ENCODE results near the gene SLC24A1. TPM values are rescaled to one million over a fixed set of nuclear protein-coding genes. Genes with fewer than 3 reads are reported as not detected.

The SLC24A1 gene
- total RNA-seq, 4 donors from 2014 or later, result 6.0 to 15.7 (median 9.4) TPM

DNA sequence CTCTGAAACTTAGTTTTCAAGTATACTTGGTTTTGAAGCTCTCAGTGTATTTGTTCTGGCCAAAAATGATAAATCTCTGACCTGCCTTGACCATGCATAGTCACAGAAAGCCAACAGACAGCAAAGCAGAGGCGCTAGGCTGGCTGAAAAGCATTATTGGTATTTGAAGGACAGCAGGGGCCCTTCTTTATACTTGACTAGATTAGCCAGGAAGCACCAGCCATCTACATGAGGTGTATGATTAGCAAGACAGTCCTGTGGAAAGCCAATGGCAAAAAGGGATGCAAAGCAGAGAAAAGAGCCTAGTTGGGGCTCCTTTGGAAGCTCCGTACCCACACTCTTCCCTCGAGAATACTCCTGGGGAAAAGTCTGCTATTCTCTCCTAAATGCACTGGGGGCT lies 7.8 kb downstream of the SLC24A1 start:
- no peak for TF ChIP-seq POLR2A (IDR thresholded peaks at IDR 0.05)
- TF ChIP-seq, protein P1, sequence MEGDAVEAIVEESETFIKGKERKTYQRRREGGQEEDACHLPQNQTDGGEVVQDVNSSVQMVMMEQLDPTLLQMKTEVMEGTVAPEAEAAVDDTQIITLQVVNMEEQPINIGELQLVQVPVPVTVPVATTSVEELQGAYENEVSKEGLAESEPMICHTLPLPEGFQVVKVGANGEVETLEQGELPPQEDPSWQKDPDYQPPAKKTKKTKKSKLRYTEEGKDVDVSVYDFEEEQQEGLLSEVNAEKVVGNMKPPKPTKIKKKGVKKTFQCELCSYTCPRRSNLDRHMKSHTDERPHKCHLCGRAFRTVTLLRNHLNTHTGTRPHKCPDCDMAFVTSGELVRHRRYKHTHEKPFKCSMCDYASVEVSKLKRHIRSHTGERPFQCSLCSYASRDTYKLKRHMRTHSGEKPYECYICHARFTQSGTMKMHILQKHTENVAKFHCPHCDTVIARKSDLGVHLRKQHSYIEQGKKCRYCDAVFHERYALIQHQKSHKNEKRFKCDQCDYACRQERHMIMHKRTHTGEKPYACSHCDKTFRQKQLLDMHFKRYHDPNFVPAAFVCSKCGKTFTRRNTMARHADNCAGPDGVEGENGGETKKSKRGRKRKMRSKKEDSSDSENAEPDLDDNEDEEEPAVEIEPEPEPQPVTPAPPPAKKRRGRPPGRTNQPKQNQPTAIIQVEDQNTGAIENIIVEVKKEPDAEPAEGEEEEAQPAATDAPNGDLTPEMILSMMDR (IDR thresholded peaks at IDR 0.05), result no peak
- no peak overlapping the region for H3K4me3 ChIP-seq
- H3K9me3 ChIP-seq, result no peaks in the 10 kb centered on the region
- DNase-seq, result no peak
- H3K4me1 ChIP-seq, result no peaks in the 10 kb centered on the region
- H3K27ac ChIP-seq, result no peak overlapping the region
- H3K36me3 ChIP-seq, result peaks cover 0 to 11% (median 0%) of the 10 kb centered on the region in 3 donors
- no peaks in the 10 kb centered on the region for H3K27me3 ChIP-seq

DNA sequence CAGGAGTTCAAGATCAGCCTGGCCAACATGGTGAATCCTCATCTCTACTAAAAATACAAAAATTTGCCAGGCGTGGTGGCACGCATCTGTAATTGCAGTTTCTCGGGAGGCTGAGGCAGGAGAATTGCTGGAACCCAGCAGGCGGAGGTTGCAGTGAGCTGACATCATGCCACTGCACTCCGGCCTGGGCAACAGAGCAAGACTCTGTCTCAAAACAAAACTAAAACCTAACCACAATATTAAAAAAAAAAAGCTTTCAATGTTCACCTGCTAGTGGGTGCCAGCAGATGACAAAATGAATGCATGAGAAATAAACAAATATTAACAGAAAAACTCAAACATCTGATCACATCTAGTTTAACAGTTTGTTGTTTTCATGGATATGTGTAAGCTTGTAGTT lies 9.0 kb downstream of the SLC24A1 start:
- TF ChIP-seq, protein P1 (IDR thresholded peaks at IDR 0.05), result no peak
- no peak for TF ChIP-seq POLR2A (IDR thresholded peaks at IDR 0.05)
- no peaks in the 10 kb centered on the region for H3K27me3 ChIP-seq
- H3K4me3 ChIP-seq, result no peak overlapping the region
- no peak overlapping the region for H3K27ac ChIP-seq
- no peaks in the 10 kb centered on the region for H3K36me3 ChIP-seq
- no peaks in the 10 kb centered on the region for H3K9me3 ChIP-seq
- DNase-seq, result no peak
- H3K4me1 ChIP-seq, result no peaks in the 10 kb centered on the region

DNA sequence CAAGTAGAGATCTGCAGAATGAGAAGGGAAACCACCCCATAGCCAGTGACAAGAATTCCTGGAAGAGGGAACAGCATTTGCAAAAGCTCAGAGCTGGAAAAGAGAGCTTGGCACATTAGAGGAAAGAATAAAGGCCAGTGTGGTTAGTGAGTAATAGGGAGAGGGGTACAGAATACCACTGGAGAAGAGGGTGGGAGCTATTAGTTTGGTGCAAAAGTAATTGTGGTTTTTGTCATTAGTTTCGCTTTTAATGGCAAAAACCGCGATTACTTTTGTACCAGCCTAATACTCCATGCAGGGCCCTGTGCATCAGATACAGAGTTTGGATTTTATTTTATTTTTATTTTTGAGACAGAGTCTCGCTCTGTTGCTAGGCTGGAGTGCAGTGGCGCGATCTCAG lies 9.8 kb downstream of the SLC24A1 start:
- Histone ChIP-seq H3K4me1 (no peaks in the 10 kb centered on the region), H3K4me3 (no peak overlapping the region), H3K27me3 (no peaks in the 10 kb centered on the region), H3K9me3 (no peaks in the 10 kb centered on the region), H3K27ac (no peak overlapping the region), H3K36me3 (no peaks in the 10 kb centered on the region)
- no peak for DNase-seq
- TF ChIP-seq POLR2A (IDR thresholded peaks at IDR 0.05), result no peak
- TF ChIP-seq, protein P1 (IDR thresholded peaks at IDR 0.05), result no peak

DNA sequence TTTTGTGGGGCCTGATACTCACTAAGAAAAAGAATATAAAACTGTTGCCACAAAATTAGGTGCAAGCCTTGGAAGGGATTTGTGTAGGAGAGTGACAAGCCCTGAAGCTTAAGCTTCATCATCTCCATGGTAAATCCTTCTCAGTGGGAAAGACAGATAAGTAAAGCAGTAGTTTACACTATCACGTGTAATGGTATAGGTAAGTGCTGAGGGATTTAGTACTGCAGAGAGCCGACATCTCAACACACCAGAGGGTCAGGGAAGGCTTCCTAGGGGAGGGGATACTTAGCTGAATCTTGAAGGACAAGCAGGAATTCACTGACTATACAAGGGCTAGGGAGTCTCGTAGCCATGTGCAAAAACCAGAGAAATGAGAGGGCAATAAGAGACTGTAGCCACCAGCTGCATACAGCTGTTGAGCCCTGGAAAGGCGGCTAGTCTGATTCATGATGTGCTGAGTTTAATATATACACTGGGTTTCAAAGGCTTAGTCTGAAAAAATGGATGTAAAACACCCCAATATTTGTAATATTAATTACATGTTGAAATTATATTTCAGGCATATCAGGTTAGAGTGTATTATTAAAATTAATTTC lies 11.1 kb downstream of the SLC24A1 start:
- Histone ChIP-seq H3K9me3 (no peaks in the 10 kb centered on the region), H3K4me1 (no peaks in the 10 kb centered on the region), H3K36me3 (no peaks in the 10 kb centered on the region), H3K4me3 (no peak overlapping the region), H3K27me3 (no peaks in the 10 kb centered on the region), H3K27ac (no peak overlapping the region)
- no peak for DNase-seq
- TF ChIP-seq POLR2A (IDR thresholded peaks at IDR 0.05), result no peak
- TF ChIP-seq, protein P1 (IDR thresholded peaks at IDR 0.05), result no peak

DNA sequence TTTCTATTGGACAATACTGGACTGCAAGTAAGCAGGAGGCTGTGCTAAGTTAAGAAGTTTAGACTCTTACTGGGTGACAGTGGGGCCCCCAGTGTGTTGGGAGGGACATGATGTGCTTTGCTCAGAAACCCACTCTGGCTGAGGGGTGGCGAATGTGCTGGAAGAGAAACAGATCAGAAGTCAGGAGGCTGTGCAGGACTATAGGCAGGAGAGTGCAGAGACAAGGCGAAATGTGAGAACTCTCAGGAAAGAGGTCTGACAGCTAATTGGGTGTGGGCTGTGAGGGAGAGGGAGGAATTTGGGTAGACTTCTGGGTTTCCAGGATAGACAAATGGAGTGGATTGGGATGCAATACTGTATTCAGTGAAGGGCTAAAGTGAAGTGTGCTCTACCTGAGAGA lies 12.0 kb downstream of the SLC24A1 start:
- H3K27ac ChIP-seq, result no peak overlapping the region
- no peak overlapping the region for H3K4me3 ChIP-seq
- no peak for TF ChIP-seq POLR2A (IDR thresholded peaks at IDR 0.05)
- TF ChIP-seq, protein P1 (IDR thresholded peaks at IDR 0.05), result no peak
- no peaks in the 10 kb centered on the region for H3K4me1 ChIP-seq
- no peaks in the 10 kb centered on the region for H3K36me3 ChIP-seq
- no peaks in the 10 kb centered on the region for H3K27me3 ChIP-seq
- no peaks in the 10 kb centered on the region for H3K9me3 ChIP-seq
- DNase-seq, result no peak

DNA sequence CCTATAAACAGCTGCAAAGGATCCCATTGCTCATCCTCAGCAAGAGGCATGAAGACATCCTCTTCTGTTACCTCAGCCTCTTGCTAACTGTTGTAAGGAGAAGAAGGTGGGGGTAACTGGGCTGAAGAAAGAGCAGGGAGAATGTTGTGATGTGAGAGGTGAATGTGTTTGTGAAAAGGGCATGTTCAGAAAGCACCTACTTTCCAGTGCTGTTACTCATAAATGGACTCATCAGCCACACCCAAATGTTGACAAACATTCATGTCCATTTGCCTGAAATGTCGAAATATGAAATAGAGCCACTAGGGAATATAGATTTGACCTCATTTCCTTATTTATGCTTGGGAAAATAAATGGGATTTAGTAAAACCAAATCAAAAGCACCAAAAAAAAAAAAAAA lies 12.6 kb downstream of the SLC24A1 start:
- no peaks in the 10 kb centered on the region for H3K27me3 ChIP-seq
- no peak for DNase-seq
- H3K27ac ChIP-seq, result no peak overlapping the region
- TF ChIP-seq, protein P1 (IDR thresholded peaks at IDR 0.05), result no peak
- TF ChIP-seq POLR2A (IDR thresholded peaks at IDR 0.05), result no peak
- H3K9me3 ChIP-seq, result no peaks in the 10 kb centered on the region
- H3K4me3 ChIP-seq, result no peak overlapping the region
- H3K4me1 ChIP-seq, result no peaks in the 10 kb centered on the region
- H3K36me3 ChIP-seq, result no peaks in the 10 kb centered on the region

Data from Peyer's patch (tissue), 4 donors.